ENCODE results near the gene CDCP1.

- TF ChIP-seq CTCF (IDR thresholded peaks at IDR 0.05; ENCODE audit: low read length) (no peak), EZH2 (IDR thresholded peaks at IDR 0.05; ENCODE audit: borderline replicate concordance, low read length) (no peak)
These were observed 42.8 kb downstream of the CDCP1 start for GRCh38 chr3:45103334-45103733.
